Breast epithelium (tissue), 3 donors: Measurements from ENCODE around the gene FBXL15.

Experiments
- POLR2A ChIP-seq: fragments of 450-650 bp; IDR thresholded peaks from one replicate; pipeline ENCODE4 v1.6.1; 2016; ENCODE audit warnings: antibody characterized with exemption, mild to moderate bottlenecking, moderate library complexity
- POLR2AphosphoS5 ChIP-seq, 3 donors: sonication (generic); formaldehyde crosslinking; IDR thresholded peaks; one replicate each; pipeline ENCODE4 v1.6.1; 2017; ENCODE audit warnings: antibody characterized with exemption in 3 of 3
- TF ChIP-seq, protein P1 (sequence below), 3 donors: fragments of 450-650 bp; IDR thresholded peaks; one replicate each; pipeline ENCODE4 v1.5.1; 2016 to 2017; ENCODE audit warnings: antibody characterized with exemption in 3 of 3, mild to moderate bottlenecking in 3 of 3, moderate library complexity in 3 of 3

DNA sequence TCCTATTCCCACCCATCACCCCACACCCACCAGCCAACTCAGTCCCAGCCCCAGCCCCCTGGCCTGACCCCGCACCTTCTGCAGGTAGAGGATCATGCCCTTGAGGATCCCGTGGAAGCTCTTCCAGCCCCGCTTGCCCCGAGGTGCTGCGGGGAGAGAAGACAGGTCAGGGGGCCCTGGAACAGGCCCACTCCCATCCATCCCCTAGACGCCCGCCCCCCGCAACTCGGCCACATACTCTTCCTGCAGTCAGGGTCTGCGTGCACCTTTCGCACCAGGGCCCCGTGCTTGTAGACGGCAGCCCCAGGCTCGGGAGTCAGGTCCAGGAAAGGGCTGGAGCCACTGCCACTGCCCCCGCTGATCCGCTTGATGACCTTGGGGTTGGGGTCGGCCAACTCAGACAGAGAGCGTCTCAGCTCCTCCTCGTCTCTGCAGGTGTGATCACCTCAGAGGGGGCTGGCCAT is 15.5 kb upstream of the FBXL15 start:
- TF ChIP-seq, protein P1, sequence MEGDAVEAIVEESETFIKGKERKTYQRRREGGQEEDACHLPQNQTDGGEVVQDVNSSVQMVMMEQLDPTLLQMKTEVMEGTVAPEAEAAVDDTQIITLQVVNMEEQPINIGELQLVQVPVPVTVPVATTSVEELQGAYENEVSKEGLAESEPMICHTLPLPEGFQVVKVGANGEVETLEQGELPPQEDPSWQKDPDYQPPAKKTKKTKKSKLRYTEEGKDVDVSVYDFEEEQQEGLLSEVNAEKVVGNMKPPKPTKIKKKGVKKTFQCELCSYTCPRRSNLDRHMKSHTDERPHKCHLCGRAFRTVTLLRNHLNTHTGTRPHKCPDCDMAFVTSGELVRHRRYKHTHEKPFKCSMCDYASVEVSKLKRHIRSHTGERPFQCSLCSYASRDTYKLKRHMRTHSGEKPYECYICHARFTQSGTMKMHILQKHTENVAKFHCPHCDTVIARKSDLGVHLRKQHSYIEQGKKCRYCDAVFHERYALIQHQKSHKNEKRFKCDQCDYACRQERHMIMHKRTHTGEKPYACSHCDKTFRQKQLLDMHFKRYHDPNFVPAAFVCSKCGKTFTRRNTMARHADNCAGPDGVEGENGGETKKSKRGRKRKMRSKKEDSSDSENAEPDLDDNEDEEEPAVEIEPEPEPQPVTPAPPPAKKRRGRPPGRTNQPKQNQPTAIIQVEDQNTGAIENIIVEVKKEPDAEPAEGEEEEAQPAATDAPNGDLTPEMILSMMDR (IDR thresholded peaks at IDR 0.05), result no peak
- TF ChIP-seq POLR2A, result no peak
- TF ChIP-seq POLR2AphosphoS5 (IDR thresholded peaks at IDR 0.05), result no peak
